GM23248 (cell line): ENCODE results near the gene COL7A1. TPM values are rescaled to one million over a fixed set of nuclear protein-coding genes. Genes with fewer than 3 reads are reported as not detected.

Experiments used
- DNase-seq: peaks from one replicate; pipeline ENCODE4 v3.0.0-alpha.2; 2015
- H2AFZ ChIP-seq: fragments of 200-600 bp; sonication (generic); 2 replicates; pipeline ENCODE4 v1.6.1; 2016; ENCODE audit warnings: antibody characterized with exemption
- H3F3A ChIP-seq: fragments of 200-600 bp; sonication (generic); 2 replicates; pipeline ENCODE4 v1.6.1; 2016; ENCODE audit warnings: mild to moderate bottlenecking, antibody characterized with exemption, mixed run types; ENCODE audit not compliant: insufficient read depth
- H3K27ac ChIP-seq: fragments of 200-600 bp; sonication (generic); 2 replicates; pipeline ENCODE4 v1.5.1; 2016; ENCODE audit warnings: mild to moderate bottlenecking
- H3K27me3 ChIP-seq: fragments of 200-600 bp; sonication (generic); replicated peaks from 2 replicates; pipeline ENCODE4 v1.6.1; 2016; ENCODE audit warnings: mild to moderate bottlenecking; ENCODE audit not compliant: insufficient read depth
- H3K36me3 ChIP-seq: fragments of 200-600 bp; sonication (generic); 2 replicates; pipeline ENCODE4 v1.6.1; 2016; ENCODE audit warnings: low read depth, mild to moderate bottlenecking
- H3K4me1 ChIP-seq: fragments of 200-600 bp; sonication (generic); 2 replicates; pipeline ENCODE4 v1.6.1; 2016; ENCODE audit warnings: mild to moderate bottlenecking; ENCODE audit not compliant: insufficient read depth
- H3K4me2 ChIP-seq: fragments of 200-600 bp; sonication (generic); one replicate; pipeline ENCODE4 v1.6.1; 2016; ENCODE audit warnings: mild to moderate bottlenecking; ENCODE audit not compliant: unreplicated experiment
- H3K4me3 ChIP-seq: fragments of 200-600 bp; sonication (generic); 2 replicates; pipeline ENCODE4 v1.5.1; 2016; ENCODE audit warnings: mild to moderate bottlenecking
- H3K79me2 ChIP-seq: fragments of 200-600 bp; sonication (generic); 2 replicates; pipeline ENCODE4 v1.6.1; 2016; ENCODE audit warnings: mild to moderate bottlenecking; ENCODE audit not compliant: insufficient read depth
- H3K9ac ChIP-seq: fragments of 200-600 bp; sonication (generic); 2 replicates; pipeline ENCODE4 v1.6.1; 2016; ENCODE audit warnings: mild to moderate bottlenecking
- H3K9me2 ChIP-seq: fragments of 200-600 bp; sonication (generic); 2 replicates; pipeline ENCODE4 v1.6.1; 2016; ENCODE audit warnings: mixed run types, mild to moderate bottlenecking, moderate library complexity; ENCODE audit not compliant: insufficient read depth
- H3K9me3 ChIP-seq: fragments of 200-600 bp; sonication (generic); one replicate; pipeline ENCODE4 v1.6.1; 2017; ENCODE audit warnings: low read depth
- H4K20me1 ChIP-seq: fragments of 200-600 bp; sonication (generic); 2 replicates; pipeline ENCODE4 v1.6.0; 2016; ENCODE audit not compliant: insufficient read depth
- EZH2 ChIP-seq: fragments of 200-600 bp; sonication (generic); IDR thresholded peaks from 2 replicates; pipeline ENCODE4 v1.6.1; 2018; ENCODE audit warnings: antibody characterized with exemption, mild to moderate bottlenecking; ENCODE audit not compliant: insufficient read depth, poor library complexity, severe bottlenecking
- EZH2phosphoT487 ChIP-seq: fragments of 200-600 bp; sonication (generic); IDR thresholded peaks from 2 replicates; pipeline ENCODE4 v1.6.1; 2018; ENCODE audit warnings: antibody characterized with exemption, moderate library complexity, mild to moderate bottlenecking, low read depth; ENCODE audit not compliant: insufficient read depth
- WGBS, 2 experiments: methylation state at CpG; one replicate each; pipeline ENCODE4 v1.1.6; 2015 to 2017; ENCODE audit warnings: low lambda C conversion rate in 2 of 2, low coverage in 1 of 2; ENCODE audit errors: missing lambda C conversion rate in 2 of 2; 5-methylcytosine and 5-hydroxymethylcytosine counted together
- in situ Hi-C: fragments of 300-500 bp; cut with MboI; formaldehyde crosslinking; loops from 2 replicates; pipeline ENCODE4 v1.15.0; 2020
- polyA plus RNA-seq: library from polyadenylated mRNA; unstranded; fragments of >200 nt; fragmentation: Nextera tagmentation; extraction: Ambion mirVana; gene quantifications from 2 replicates; pipeline ENCODE4 v1.2.1, GENCODE V29; 2016
- total RNA-seq: library from RNA; depleted of rRNA; stranded (reverse); fragments of >200 nt; shearing (Covaris generic); gene quantifications from 2 replicates; pipeline ENCODE4 v1.2.3, GENCODE V29; 2014

COL7A1 gene
- total and polyA plus RNA-seq, 2 experiments from 2014 or later = 11.2 to 33.6 TPM

GRCh38 chr3:48624767-48625166, 29.6 kb upstream of the COL7A1 start:
- Histone ChIP-seq H4K20me1 (no peaks in the 10 kb centered on the region), H3K4me3 (no peak overlapping the region), H3K4me2 (no peak overlapping the region), H3K9ac (no peak overlapping the region), H3K9me3 (no peaks in the 10 kb centered on the region), H3F3A (no peaks in the 10 kb centered on the region), H3K79me2 (no peaks in the 10 kb centered on the region), H3K27ac (no peak overlapping the region), H2AFZ (no peak overlapping the region), H3K9me2 (no peaks in the 10 kb centered on the region), H3K27me3 (no peaks in the 10 kb centered on the region), H3K4me1 (no peaks in the 10 kb centered on the region), H3K36me3 (no peaks in the 10 kb centered on the region; the same call in 1 of the 2 replicates)
- WGBS, 2 experiments = 82 to 86% methylated on average over 10 of the region's 10 CpGs
- no peak for DNase-seq
- TF ChIP-seq EZH2 = no peak
- TF ChIP-seq EZH2phosphoT487 = no peak
- in situ Hi-C loops = no loop called here

DNA sequence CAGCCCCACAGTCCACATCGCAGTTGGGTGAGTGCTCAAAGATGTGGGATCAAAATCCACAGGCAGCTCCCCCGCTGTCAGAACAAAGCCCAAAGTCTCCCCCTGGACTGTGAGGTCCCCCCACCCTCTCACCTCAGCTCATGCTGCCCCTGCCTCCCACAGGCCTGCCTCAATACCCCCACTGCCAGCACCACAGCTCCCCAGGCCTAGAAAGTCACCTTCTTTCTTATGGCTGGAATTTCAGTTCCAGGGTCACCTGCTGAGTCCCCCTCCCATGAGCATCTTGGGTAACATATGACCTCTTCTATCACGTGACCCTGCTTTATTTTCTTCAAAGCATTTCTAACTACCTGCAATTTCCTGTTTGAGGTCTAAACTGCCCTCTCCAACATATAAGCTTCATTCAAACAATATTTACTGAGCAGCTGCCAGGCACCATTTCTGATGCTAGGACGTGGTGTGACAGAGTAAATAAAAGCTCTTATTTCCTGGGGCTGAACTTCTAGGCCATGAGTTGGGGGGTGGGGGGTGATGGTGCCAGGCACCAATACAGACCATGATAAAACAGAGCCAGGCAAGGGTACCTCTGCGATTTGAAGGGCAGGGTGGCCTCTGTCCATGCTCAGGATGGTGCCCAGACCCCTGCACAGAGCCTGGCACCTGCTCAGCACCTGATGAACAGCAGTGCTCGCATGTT, 28.9 kb upstream of the COL7A1 start:
- TF ChIP-seq EZH2phosphoT487 = no peak
- TF ChIP-seq EZH2 = no peak
- Histone ChIP-seq H3K36me3 (no peaks in the 10 kb centered on the region; the same call in 1 of the 2 replicates), H2AFZ (no peak overlapping the region), H3K79me2 (no peaks in the 10 kb centered on the region), H3K27me3 (no peaks in the 10 kb centered on the region), H3F3A (peaks cover 5% of the 10 kb centered on the region; the same call in 1 of the 2 replicates), H3K4me1 (no peaks in the 10 kb centered on the region), H3K4me2 (no peak overlapping the region), H3K9ac (no peak overlapping the region), H3K4me3 (no peak overlapping the region), H4K20me1 (no peaks in the 10 kb centered on the region), H3K9me3 (no peaks in the 10 kb centered on the region), H3K9me2 (no peaks in the 10 kb centered on the region), H3K27ac (no peak overlapping the region)
- in situ Hi-C loops = no loop called here
- WGBS, 2 experiments = 82 to 88% methylated on average over 6 of the region's 6 CpGs
- DNase-seq = no peak

DNA sequence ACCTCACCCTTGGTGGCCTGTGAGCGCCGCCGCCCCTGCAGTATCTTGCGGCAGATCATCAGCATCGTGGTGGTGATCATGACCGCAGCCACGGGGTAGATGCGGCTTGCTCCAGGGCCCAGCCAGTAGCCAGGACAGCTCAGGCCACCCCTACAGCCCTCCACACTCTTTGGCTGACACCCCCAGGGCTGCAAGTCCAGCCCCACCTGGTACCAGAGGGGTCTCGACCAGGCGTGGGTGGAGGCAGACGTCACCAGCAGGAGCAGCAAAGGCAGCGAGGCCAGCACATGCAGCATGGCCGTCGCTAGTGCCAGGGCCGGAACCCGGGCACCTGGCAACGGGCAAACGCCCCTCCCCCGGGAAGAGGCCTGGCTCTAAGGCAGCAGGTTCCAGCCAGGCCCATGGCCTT, 26.3 kb upstream of the COL7A1 start, which contains the start of gene TMEM89:
Gene TMEM89, minus strand, starts transcription at position 309 of the 409 bp plus-strand sequence. Its CDS starts 13 bp downstream, at position 296.
- Histone ChIP-seq H3K9ac (no peak within 1 kb of the TSS), H3K79me2 (no peaks in the 10 kb centered on the region), H3K9me2 (no peaks in the 10 kb centered on the region), H3F3A (peaks cover 13% of the 10 kb centered on the region; the same call in 1 of the 2 replicates), H3K27ac (no peak within 1 kb of the TSS), H3K4me3 (no peak within 1 kb of the TSS), H2AFZ (no peak within 1 kb of the TSS), H3K27me3 (no peaks in the 10 kb centered on the region), H4K20me1 (no peaks in the 10 kb centered on the region), H3K4me1 (no peaks in the 10 kb centered on the region), H3K36me3 (no peaks in the 10 kb centered on the region), H3K4me2 (no peak within 1 kb of the TSS), H3K9me3 (no peaks in the 10 kb centered on the region)
- WGBS, 2 experiments = 94% methylated on average over 18 of the region's 19 CpGs
- no peak for DNase-seq
- in situ Hi-C loops = no loop called here
- no peak for TF ChIP-seq EZH2
- no peak for TF ChIP-seq EZH2phosphoT487

GRCh38 chr3:48619541-48620524, 24.7 kb upstream of the COL7A1 start:
- no peak overlapping the region for H3K4me2 ChIP-seq
- H2AFZ ChIP-seq = no peak overlapping the region
- no peaks in the 10 kb centered on the region for H3K27me3 ChIP-seq
- no peaks in the 10 kb centered on the region for H3K36me3 ChIP-seq
- H3F3A ChIP-seq = peaks cover 13% of the 10 kb centered on the region
- in situ Hi-C loops = no loop called here
- H3K79me2 ChIP-seq = no peaks in the 10 kb centered on the region
- no peaks in the 10 kb centered on the region for H3K9me2 ChIP-seq
- H4K20me1 ChIP-seq = no peaks in the 10 kb centered on the region
- H3K4me1 ChIP-seq = peaks cover 1% of the 10 kb centered on the region; the same call in 1 of the 2 replicates
- H3K27ac ChIP-seq = no peak overlapping the region
- no peak overlapping the region for H3K9ac ChIP-seq
- TF ChIP-seq EZH2phosphoT487 = no peak
- TF ChIP-seq EZH2 = no peak
- no peak for DNase-seq
- no peak overlapping the region for H3K4me3 ChIP-seq
- H3K9me3 ChIP-seq = no peaks in the 10 kb centered on the region
- 77 to 78% methylated on average over 7 of the region's 7 CpGs for WGBS, 2 experiments
